AG04450 (cell line): ENCODE results near the gene RAI1. TPM values are rescaled to one million over a fixed set of nuclear protein-coding genes. Genes with fewer than 3 reads are reported as not detected.

Source experiments
- CTCF ChIA-PET: fragments of 300-600, 350-600 bp; formaldehyde crosslinking; extraction: SDS; loops from one replicate; lab custom pipeline; 2022; ENCODE audit warnings: antibody characterized with exemption, inconsistent platforms; lab: Charles Lee
- POLR2A ChIA-PET: fragments of 350-600 bp; formaldehyde crosslinking; extraction: SDS; loops from one replicate; lab custom pipeline; 2021; ENCODE audit warnings: antibody characterized with exemption, inconsistent platforms; lab: Yijun Ruan, JAX
- DNase-seq: peaks from one replicate; pipeline ENCODE4 v3.0.0-alpha.2; 2011; ENCODE audit warnings: low read depth, low spot score
- H3K27ac ChIP-seq: one replicate; pipeline ENCODE4 v1.5.1; 2012; ENCODE audit warnings: low read depth, low read length, control low read depth
- H3K27me3 ChIP-seq: one replicate; pipeline ENCODE4 v1.6.0; 2012; ENCODE audit warnings: low read length; ENCODE audit not compliant: control insufficient read depth, insufficient read depth
- H3K4me3 ChIP-seq: 2 replicates; pipeline ENCODE4 v1.5.1; 2011; ENCODE audit warnings: mild to moderate bottlenecking, low read depth, low read length, control low read depth
- H3K9me3 ChIP-seq: 2 replicates; pipeline ENCODE4 v1.5.1; 2012; ENCODE audit warnings: low read length; ENCODE audit not compliant: control insufficient read depth, insufficient read depth
- CTCF ChIP-seq: IDR thresholded peaks from 2 replicates; pipeline ENCODE4 v1.5.1; 2011; ENCODE audit warnings: low read depth, low read length, control low read depth, inconsistent platforms
- polyA plus RNA-seq: library from polyadenylated mRNA; depleted of rRNA; stranded (reverse); fragments of >200 nt; gene quantifications from 2 replicates; pipeline ENCODE4 v1.2.3, GENCODE V29; 2011

RAI1 gene
- polyA plus RNA-seq, 1 experiment = 2.1 TPM

- CTCF ChIA-PET = no interaction called here
- no peak for DNase-seq
Observed at GRCh38 chr17:17700251-17700969, 19.2 kb downstream of the RAI1 start.

GRCh38 chr17:17701112-17701511 is 19.9 kb downstream of the RAI1 start:
- TF ChIP-seq CTCF = no peak
- DNase-seq = no peak
- ChIA-PET POLR2A (no interaction called here), CTCF (no interaction called here)
- Histone ChIP-seq H3K27ac (no peak overlapping the region), H3K9me3 (no peaks in the 10 kb centered on the region), H3K27me3 (no peaks in the 10 kb centered on the region), H3K4me3 (no peak overlapping the region)

More at GRCh38 chr17:17700251-17700969, 19.2 kb downstream of the RAI1 start:
- POLR2A ChIA-PET = interaction anchor here (0.8 kb wide), 1 partner anchor 8 kb away, joined by 5 read pairs; no protein-coding TSS in a partner anchor
- Histone ChIP-seq H3K27me3 (no peaks in the 10 kb centered on the region), H3K9me3 (no peaks in the 10 kb centered on the region), H3K27ac (peak overlapping the region; percentile 65), H3K4me3 (no peak overlapping the region)
- no peak for TF ChIP-seq CTCF

- ChIA-PET CTCF (no interaction called here), POLR2A (no interaction called here)
- Histone ChIP-seq H3K27me3 (no peaks in the 10 kb centered on the region), H3K9me3 (no peaks in the 10 kb centered on the region), H3K27ac (peak overlapping the region; percentile 21), H3K4me3 (no peak overlapping the region)
- no peak for DNase-seq
- TF ChIP-seq CTCF = no peak
Observed at GRCh38 chr17:17701658-17702057, 20.4 kb downstream of the RAI1 start.

- ChIA-PET CTCF (interaction anchor here (0.6 kb wide), 1 partner anchor 277 kb away, joined by 3 read pairs; no protein-coding TSS in a partner anchor), POLR2A (no interaction called here)
- Histone ChIP-seq H3K9me3 (no peaks in the 10 kb centered on the region), H3K4me3 (no peak overlapping the region), H3K27ac (no peak overlapping the region), H3K27me3 (no peaks in the 10 kb centered on the region)
- no peak for DNase-seq
- no peak for TF ChIP-seq CTCF
Observed at GRCh38 chr17:17702449-17703139, 21.3 kb downstream of the RAI1 start.
